Brain microvascular endothelial cell (primary cell): Measurements from ENCODE around the gene CNTNAP2.

Experiments used
- DNase-seq: peaks from one replicate; pipeline ENCODE4 v3.0.0-alpha.2; 2020
- H3K27ac ChIP-seq: fragments of 250-450 bp; sonication (Bioruptor Pico); 2 replicates; pipeline ENCODE4 v1.5.1; 2020; ENCODE audit warnings: mild to moderate bottlenecking, moderate library complexity
- H3K27me3 ChIP-seq: fragments of 250-450 bp; sonication (Bioruptor Pico); replicated peaks from 2 replicates; pipeline ENCODE4 v1.5.1; 2020; ENCODE audit warnings: mild to moderate bottlenecking
- H3K36me3 ChIP-seq: fragments of 250-450 bp; sonication (Bioruptor Pico); replicated peaks from 2 replicates; pipeline ENCODE4 v1.5.1; 2020; ENCODE audit warnings: mild to moderate bottlenecking
- H3K4me3 ChIP-seq: 2 replicates; pipeline ENCODE4 v1.5.1; 2011; ENCODE audit warnings: low read depth, mild to moderate bottlenecking, control low read depth, low read length, moderate library complexity
- in situ Hi-C: cut with HindIII; loops from 2 replicates; pipeline ENCODE4 v1.10.0; 2017; ENCODE audit warnings: low sequenced_read_pairs, low pct_ligation_motif_present
- TF ChIP-seq, protein P1 (sequence below): IDR thresholded peaks from 2 replicates; pipeline ENCODE4 v1.5.1; 2011; ENCODE audit warnings: low read depth, mild to moderate bottlenecking, moderate library complexity, low read length, control low read depth, inconsistent platforms; ENCODE audit errors: missing control alignments

The CNTNAP2 gene

GRCh38 chr7:147068842-147069241 is 952.2 kb downstream of the CNTNAP2 start:
- no peak overlapping the region for H3K27ac ChIP-seq
- H3K27me3 ChIP-seq, result no peaks in the 10 kb centered on the region
- DNase-seq, result no peak
- TF ChIP-seq, protein P1, sequence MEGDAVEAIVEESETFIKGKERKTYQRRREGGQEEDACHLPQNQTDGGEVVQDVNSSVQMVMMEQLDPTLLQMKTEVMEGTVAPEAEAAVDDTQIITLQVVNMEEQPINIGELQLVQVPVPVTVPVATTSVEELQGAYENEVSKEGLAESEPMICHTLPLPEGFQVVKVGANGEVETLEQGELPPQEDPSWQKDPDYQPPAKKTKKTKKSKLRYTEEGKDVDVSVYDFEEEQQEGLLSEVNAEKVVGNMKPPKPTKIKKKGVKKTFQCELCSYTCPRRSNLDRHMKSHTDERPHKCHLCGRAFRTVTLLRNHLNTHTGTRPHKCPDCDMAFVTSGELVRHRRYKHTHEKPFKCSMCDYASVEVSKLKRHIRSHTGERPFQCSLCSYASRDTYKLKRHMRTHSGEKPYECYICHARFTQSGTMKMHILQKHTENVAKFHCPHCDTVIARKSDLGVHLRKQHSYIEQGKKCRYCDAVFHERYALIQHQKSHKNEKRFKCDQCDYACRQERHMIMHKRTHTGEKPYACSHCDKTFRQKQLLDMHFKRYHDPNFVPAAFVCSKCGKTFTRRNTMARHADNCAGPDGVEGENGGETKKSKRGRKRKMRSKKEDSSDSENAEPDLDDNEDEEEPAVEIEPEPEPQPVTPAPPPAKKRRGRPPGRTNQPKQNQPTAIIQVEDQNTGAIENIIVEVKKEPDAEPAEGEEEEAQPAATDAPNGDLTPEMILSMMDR, result no peak
- H3K4me3 ChIP-seq, result no peak overlapping the region
- no peaks in the 10 kb centered on the region for H3K36me3 ChIP-seq
- in situ Hi-C loops, result no loop called here

DNA sequence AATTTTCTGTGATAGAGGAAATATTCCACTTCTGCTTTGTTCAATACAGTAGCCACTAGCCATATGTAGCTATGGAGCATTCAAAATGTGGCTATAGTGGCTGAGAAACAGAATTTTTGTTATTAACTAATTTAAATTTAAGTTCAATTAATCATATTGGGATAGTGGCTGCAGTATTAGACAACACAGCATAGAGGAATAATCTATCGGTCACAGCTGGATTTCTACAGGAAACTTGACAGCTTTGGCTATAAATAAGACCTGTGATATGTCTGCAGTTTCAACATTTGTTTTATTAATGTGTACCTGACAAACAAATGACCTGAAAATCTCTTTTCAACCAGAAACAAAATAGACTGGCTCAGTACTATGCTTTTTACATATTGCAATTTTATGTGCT is 953.2 kb downstream of the CNTNAP2 start:
- TF ChIP-seq, protein P1, result no peak
- in situ Hi-C loops, result no loop called here
- no peak for DNase-seq

DNA sequence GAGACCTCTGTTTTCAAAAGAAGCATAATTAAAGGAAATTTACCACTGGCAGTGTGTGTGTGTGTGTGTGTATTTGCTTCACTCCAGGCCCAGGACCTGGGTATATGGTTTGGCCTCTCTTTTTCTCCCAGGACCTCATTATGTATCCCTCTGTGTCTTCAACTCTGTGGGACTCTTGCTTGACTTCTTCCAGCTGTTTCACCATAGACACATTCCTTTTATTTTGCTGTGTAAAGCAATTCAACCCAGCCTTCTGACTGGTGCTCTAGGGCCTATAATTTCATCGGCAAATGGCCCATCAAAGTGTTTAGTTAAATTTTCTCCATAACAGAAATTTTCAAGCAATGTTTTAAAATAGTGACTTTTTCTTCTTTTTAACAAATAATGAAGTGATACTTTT is 954.3 kb downstream of the CNTNAP2 start:
- in situ Hi-C loops, result no loop called here
- no peaks in the 10 kb centered on the region for H3K36me3 ChIP-seq
- H3K4me3 ChIP-seq, result no peak overlapping the region
- no peaks in the 10 kb centered on the region for H3K27me3 ChIP-seq
- TF ChIP-seq, protein P1, result no peak
- DNase-seq, result no peak
- no peak overlapping the region for H3K27ac ChIP-seq

More for the DNA sequence above, 953.2 kb downstream of the CNTNAP2 start:
- no peaks in the 10 kb centered on the region for H3K27me3 ChIP-seq
- no peak overlapping the region for H3K27ac ChIP-seq
- no peaks in the 10 kb centered on the region for H3K36me3 ChIP-seq
- H3K4me3 ChIP-seq, result no peak overlapping the region

DNA sequence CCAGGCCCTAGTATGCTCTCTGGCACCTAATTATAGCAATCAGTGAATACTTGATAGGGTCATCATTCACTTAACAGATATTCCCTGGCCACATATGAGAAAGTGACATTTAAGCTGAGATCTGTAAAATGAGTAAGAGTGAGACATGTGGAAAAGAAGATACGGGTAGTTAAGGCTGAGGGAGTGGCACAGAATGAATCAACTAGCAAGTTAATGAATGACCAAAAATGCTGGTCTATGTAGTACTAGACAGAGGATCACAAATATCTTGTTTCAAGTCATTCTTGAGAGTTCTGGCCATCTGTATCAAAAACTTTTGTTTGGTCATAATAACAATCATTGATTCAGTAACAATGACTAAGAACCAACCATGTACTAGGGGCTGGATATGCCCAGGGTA is 954.9 kb downstream of the CNTNAP2 start:
- Histone ChIP-seq H3K36me3 (no peaks in the 10 kb centered on the region), H3K4me3 (no peak overlapping the region), H3K27ac (no peak overlapping the region), H3K27me3 (no peaks in the 10 kb centered on the region)
- in situ Hi-C loops, result no loop called here
- no peak for DNase-seq
- TF ChIP-seq, protein P1, result no peak

DNA sequence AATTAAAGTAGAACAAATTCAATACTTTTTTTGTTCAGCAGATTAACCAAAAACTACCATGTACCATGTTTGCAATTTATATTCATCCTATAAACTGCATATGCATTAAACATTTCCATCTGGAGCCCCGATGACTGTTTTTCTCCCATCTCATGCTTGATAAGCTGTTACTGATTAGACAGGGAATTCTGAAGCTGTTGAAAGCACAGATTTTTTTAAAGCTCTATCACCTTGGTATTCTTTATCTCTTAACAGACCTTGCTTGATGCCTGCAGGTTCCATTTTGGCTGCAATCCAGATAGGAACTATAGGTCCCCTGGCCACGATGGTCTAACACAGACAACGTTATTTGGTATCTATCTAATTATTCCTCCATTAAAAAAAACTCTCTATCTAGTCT is 961.7 kb downstream of the CNTNAP2 start:
- TF ChIP-seq, protein P1, result no peak
- DNase-seq, result no peak
- Histone ChIP-seq H3K27me3 (no peaks in the 10 kb centered on the region), H3K36me3 (no peaks in the 10 kb centered on the region), H3K27ac (no peak overlapping the region), H3K4me3 (no peak overlapping the region)
- in situ Hi-C loops, result no loop called here

GRCh38 chr7:147079083-147079482 is 962.5 kb downstream of the CNTNAP2 start:
- Histone ChIP-seq H3K27me3 (no peaks in the 10 kb centered on the region), H3K4me3 (no peak overlapping the region), H3K27ac (no peak overlapping the region), H3K36me3 (no peaks in the 10 kb centered on the region)
- TF ChIP-seq, protein P1, result no peak
- in situ Hi-C loops, result no loop called here
- no peak for DNase-seq
